H1 (cell line): Measurements from ENCODE around the gene GUCA2B.

Experiments used
- BRCA1 ChIP-seq: IDR thresholded peaks from 2 replicates; pipeline ENCODE4 v1.6.1; 2012; ENCODE audit warnings: low read depth, low read length, improper control_type of control experiment
- CHD1 ChIP-seq: IDR thresholded peaks from 2 replicates; pipeline ENCODE4 v1.6.1; 2012; ENCODE audit warnings: low read depth, low read length, improper control_type of control experiment
- CREB1 ChIP-seq: IDR thresholded peaks from 2 replicates; pipeline ENCODE4 v1.6.1; 2012; ENCODE audit warnings: inconsistent platforms
- EZH2 ChIP-seq: fragments of 200-600 bp; sonication (generic); IDR thresholded peaks from 2 replicates; pipeline ENCODE4 v1.7.1; 2012; ENCODE audit warnings: low read depth, mild to moderate bottlenecking, moderate library complexity, low read length, inconsistent platforms; ENCODE audit not compliant: severe bottlenecking
- GABPA ChIP-seq: IDR thresholded peaks from 2 replicates; pipeline ENCODE4 v1.6.1; 2011; ENCODE audit warnings: mild to moderate bottlenecking, low read length, moderate library complexity, borderline replicate concordance; ENCODE audit not compliant: insufficient read depth
- POLR2AphosphoS5 ChIP-seq: IDR thresholded peaks from 2 replicates; pipeline ENCODE4 v1.6.1; 2011; ENCODE audit warnings: low read depth, low read length
- RAD21 ChIP-seq, 2 experiments: IDR thresholded peaks in 1 of 2; conservative IDR thresholded peaks in 1 of 2; 2 replicates each; pipeline ENCODE4 v1.6.1; 2011; ENCODE audit warnings: low read depth in 2 of 2, low read length in 2 of 2, improper control_type of control experiment in 1 of 2, inconsistent platforms in 1 of 2, mild to moderate bottlenecking in 1 of 2, moderate library complexity in 1 of 2
- SIN3A ChIP-seq, 2 experiments: IDR thresholded peaks in 1 of 2; conservative IDR thresholded peaks in 1 of 2; 2 replicates each; pipeline ENCODE4 v1.6.1; 2011 to 2012; ENCODE audit warnings: low read length in 2 of 2, improper control_type of control experiment in 1 of 2, low read depth in 1 of 2, mild to moderate bottlenecking in 1 of 2
- TAF1 ChIP-seq: IDR thresholded peaks from 2 replicates; pipeline ENCODE4 v1.6.1; 2011; ENCODE audit warnings: mild to moderate bottlenecking, low read depth, low read length
- TCF12 ChIP-seq: IDR thresholded peaks from 2 replicates; pipeline ENCODE4 v1.6.1; 2011; ENCODE audit warnings: low read depth, mild to moderate bottlenecking, low read length
- YY1 ChIP-seq: IDR thresholded peaks from 2 replicates; pipeline ENCODE4 v1.6.1; 2011; ENCODE audit warnings: low read depth, mild to moderate bottlenecking, low read length
- TF ChIP-seq, protein P1 (sequence below), 3 experiments: IDR thresholded peaks; 1 replicate in 2 of 3; 2 replicates in 1 of 3; pipeline versions ENCODE4 v1.5.1 to v1.6.1; 2011; ENCODE audit warnings: low read length in 3 of 3, mild to moderate bottlenecking in 3 of 3, inconsistent platforms in 2 of 3, low read depth in 1 of 3, moderate library complexity in 1 of 3; ENCODE audit not compliant: insufficient read depth in 1 of 3; ENCODE audit errors: control extremely low read depth in 1 of 3
- TF ChIP-seq, protein P2 (sequence below): IDR thresholded peaks from 2 replicates; pipeline ENCODE4 v1.6.1; 2011; ENCODE audit warnings: low read length, improper control_type of control experiment

DNA sequence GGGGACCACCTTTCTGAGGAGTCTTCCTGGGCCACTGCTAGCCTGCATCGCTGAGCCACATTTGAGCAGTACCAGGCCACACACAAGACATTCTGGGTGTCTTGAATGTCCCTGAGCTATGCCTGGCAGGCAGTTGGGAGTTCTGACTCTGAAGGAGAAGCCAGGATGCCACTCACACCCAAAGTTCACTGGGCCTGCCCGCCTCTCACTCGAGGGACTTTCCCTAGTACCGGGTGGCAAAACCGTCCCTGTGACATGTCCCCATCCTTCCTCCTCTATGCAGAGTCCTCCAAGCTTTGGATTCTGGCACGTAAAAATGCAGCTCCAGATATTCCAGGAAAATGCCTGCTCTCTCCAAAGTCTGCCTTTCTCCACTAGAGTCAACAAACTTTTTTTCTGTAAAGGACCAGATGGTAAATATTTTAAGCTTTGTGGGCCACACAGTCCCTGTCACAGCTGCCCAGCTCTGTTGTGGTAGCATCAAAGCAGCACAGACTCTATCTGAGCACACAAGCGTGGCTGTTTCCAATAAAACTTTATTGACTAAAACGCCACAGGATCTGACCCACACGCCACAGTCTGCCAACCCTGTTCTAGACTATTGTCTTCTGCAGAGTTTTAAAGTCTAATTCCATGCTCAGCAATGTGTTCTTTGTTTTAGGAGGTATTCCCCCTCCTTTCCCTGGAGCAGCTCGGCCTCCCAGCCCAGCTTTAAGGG, 19.2 kb upstream of the GUCA2B start:
- TF ChIP-seq, protein P1, sequence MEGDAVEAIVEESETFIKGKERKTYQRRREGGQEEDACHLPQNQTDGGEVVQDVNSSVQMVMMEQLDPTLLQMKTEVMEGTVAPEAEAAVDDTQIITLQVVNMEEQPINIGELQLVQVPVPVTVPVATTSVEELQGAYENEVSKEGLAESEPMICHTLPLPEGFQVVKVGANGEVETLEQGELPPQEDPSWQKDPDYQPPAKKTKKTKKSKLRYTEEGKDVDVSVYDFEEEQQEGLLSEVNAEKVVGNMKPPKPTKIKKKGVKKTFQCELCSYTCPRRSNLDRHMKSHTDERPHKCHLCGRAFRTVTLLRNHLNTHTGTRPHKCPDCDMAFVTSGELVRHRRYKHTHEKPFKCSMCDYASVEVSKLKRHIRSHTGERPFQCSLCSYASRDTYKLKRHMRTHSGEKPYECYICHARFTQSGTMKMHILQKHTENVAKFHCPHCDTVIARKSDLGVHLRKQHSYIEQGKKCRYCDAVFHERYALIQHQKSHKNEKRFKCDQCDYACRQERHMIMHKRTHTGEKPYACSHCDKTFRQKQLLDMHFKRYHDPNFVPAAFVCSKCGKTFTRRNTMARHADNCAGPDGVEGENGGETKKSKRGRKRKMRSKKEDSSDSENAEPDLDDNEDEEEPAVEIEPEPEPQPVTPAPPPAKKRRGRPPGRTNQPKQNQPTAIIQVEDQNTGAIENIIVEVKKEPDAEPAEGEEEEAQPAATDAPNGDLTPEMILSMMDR (IDR thresholded peaks at IDR 0.05; ENCODE audit: control extremely low read depth in 1 of 3, insufficient read depth in 1 of 3, low read depth in 1 of 3, low read length in 3 of 3): no peak
- TF ChIP-seq CREB1: no peak
- TF ChIP-seq RAD21 (IDR thresholded peaks at IDR 0.05 in 1 of 2, conservative IDR thresholded peaks at IDR 0.05 in 1 of 2; ENCODE audit: low read depth in 2 of 2, low read length in 2 of 2): no peak
- no peak for TF ChIP-seq GABPA
- no peak for TF ChIP-seq SIN3A (conservative IDR thresholded peaks at IDR 0.05 in 1 of 2, IDR thresholded peaks at IDR 0.05 in 1 of 2; ENCODE audit: low read depth in 1 of 2, low read length in 2 of 2)
- TF ChIP-seq BRCA1: no peak
- no peak for TF ChIP-seq TCF12
- TF ChIP-seq EZH2: no peak
- no peak for TF ChIP-seq YY1
- TF ChIP-seq CHD1: no peak
- no peak for TF ChIP-seq POLR2AphosphoS5
- TF ChIP-seq, protein P2, sequence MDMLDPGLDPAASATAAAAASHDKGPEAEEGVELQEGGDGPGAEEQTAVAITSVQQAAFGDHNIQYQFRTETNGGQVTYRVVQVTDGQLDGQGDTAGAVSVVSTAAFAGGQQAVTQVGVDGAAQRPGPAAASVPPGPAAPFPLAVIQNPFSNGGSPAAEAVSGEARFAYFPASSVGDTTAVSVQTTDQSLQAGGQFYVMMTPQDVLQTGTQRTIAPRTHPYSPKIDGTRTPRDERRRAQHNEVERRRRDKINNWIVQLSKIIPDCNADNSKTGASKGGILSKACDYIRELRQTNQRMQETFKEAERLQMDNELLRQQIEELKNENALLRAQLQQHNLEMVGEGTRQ: no peak
- TF ChIP-seq TAF1: no peak
